ENCODE measurements around the gene CLBA1.

DNA sequence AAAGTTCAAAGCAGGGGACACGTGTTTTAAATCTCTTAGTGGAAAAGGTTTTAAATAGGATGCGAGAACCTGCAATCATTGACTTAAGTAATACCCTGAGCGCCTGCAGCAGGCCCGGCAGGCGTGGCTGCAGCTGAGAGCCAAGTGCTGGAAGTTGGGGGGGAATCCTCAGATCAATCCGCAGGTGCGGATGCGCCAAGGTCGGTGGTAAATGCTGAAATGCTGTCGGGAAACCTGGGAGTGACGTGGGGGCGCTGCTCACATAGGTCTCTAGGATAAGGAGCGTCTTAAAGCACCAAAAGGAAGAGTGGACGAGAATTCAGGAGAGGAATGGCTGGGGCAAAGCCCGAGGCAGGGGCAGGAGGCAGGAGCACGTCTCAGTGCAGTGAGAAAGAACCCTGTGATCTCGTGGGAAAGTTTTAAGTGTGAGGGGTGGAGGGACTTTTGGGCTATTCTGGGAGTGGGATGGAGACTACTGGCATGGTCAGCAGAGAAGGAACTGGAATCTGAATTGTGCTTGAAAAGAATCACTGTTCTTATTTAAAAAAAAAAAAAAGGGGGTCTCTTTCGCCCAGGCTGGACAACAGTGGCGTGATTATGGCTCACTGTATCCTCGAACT is 36.2 kb downstream of the CLBA1 start:
- TF ChIP-seq FOXA1 (IDR thresholded peaks at IDR 0.05) (no peak), HDGF (IDR thresholded peaks at IDR 0.05; ENCODE audit: borderline replicate concordance) (no peak), SP1 (IDR thresholded peaks at IDR 0.05) (no peak), FOXM1 (IDR thresholded peaks at IDR 0.05; ENCODE audit: borderline replicate concordance) (no peak), ELF4 (IDR thresholded peaks at IDR 0.05) (no peak), TARDBP (IDR thresholded peaks at IDR 0.05) (no peak), BHLHE40 (IDR thresholded peaks at IDR 0.05; ENCODE audit: borderline replicate concordance) (no peak), NFRKB (IDR thresholded peaks at IDR 0.05) (no peak), SUZ12 (IDR thresholded peaks at IDR 0.05) (no peak)
